GM12875 (cell line): ENCODE data around the gene ZNF532.

Experiments used
- H3K4me3 ChIP-seq: one replicate; pipeline ENCODE4 v1.5.1; 2011; ENCODE audit warnings: low read depth, low read length, control low read depth
- CTCF ChIP-seq: IDR thresholded peaks from 2 replicates; pipeline ENCODE4 v1.5.1; 2011; ENCODE audit warnings: low read depth, mild to moderate bottlenecking, control low read depth, inconsistent platforms, low read length, moderate library complexity, borderline replicate concordance; ENCODE audit not compliant: insufficient read depth

ZNF532 gene

GRCh38 chr18:58895385-58895784 lies 30.7 kb downstream of the ZNF532 start:
- no peak overlapping the region for H3K4me3 ChIP-seq
- TF ChIP-seq CTCF, result no peak

- TF ChIP-seq CTCF, result no peak
- no peak overlapping the region for H3K4me3 ChIP-seq
Observed at GRCh38 chr18:58896268-58896667, 31.6 kb downstream of the ZNF532 start.

GRCh38 chr18:58896734-58897508 lies 32.2 kb downstream of the ZNF532 start:
- no peak for TF ChIP-seq CTCF
- peak overlapping the region; percentile 10 for H3K4me3 ChIP-seq

- TF ChIP-seq CTCF, result no peak
- no peak overlapping the region for H3K4me3 ChIP-seq
Observed at GRCh38 chr18:58898010-58898799, 33.5 kb downstream of the ZNF532 start.

GRCh38 chr18:58900015-58900649 lies 35.5 kb downstream of the ZNF532 start:
- no peak for TF ChIP-seq CTCF
- H3K4me3 ChIP-seq, result no peak overlapping the region

GRCh38 chr18:58901143-58901542 lies 36.5 kb downstream of the ZNF532 start:
- H3K4me3 ChIP-seq, result no peak overlapping the region
- TF ChIP-seq CTCF, result no peak
